T-helper 2 cell (primary cell): Measurements from ENCODE around the gene NKAIN2.
"Not testable (repeated sequence)": the region's sequence is repeated elsewhere in the genome, so short reads cannot be mapped to it uniquely, and the experiment has no call there.

Experiments used
- DNase-seq, 5 experiments: peaks; one replicate each; pipeline versions ENCODE4 v3.0.0 to v3.0.0-alpha.2; 2012 to 2022

Gene NKAIN2

DNA sequence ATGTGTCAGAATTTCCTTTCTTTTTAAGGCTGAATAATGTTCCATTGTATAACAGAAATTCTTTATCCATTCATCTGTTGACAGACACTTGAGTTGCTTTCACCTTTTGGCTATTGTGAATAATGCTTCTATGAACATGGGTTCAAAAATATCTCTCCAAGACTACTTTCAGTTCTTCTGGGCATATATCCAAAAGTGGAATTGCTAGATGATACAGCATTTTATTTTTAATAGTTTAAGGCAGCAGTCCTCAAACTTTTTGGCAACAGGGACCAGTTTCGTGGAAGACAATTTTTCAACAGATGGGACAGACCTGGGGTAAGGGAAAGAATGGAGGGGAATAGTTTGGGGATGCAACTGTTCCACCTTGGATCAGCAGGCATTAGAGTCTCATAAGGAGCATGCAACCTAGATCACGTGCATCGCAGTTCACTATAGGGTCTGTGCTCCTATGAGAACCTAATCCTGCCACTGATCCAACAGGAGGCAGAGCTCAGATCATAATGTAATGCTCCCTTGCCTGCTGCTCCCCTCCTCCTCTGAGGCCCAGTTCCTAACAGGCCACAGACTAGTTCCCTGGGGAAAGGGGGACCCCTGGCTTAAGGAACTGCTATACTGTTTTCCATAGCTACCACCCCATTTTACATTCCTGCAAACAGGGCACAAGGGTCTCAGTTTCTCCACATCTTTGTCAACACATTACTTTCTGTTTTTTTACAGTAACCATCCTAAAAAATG is 918.6 kb downstream of the NKAIN2 start:
- DNase-seq = no peak

DNA sequence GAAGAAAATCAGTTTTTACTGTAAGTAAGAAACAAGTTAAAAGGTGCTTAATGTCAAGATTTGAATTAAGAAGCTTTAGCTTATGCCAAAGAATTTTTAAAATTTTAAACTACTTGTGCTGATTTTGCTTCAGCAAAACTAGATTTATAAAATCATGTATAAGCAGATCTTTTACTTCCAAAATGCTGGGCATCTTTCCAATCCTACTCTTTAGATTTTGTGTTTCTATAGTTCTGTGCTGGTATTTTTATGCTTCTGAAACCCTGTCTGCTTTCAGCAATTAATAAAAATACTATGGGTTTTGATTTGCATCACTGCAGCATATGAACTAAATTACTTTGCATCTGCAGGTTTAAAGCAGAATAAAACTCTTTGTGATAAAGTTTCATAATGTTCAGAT is 920.0 kb downstream of the NKAIN2 start:
- DNase-seq = no peak

DNA sequence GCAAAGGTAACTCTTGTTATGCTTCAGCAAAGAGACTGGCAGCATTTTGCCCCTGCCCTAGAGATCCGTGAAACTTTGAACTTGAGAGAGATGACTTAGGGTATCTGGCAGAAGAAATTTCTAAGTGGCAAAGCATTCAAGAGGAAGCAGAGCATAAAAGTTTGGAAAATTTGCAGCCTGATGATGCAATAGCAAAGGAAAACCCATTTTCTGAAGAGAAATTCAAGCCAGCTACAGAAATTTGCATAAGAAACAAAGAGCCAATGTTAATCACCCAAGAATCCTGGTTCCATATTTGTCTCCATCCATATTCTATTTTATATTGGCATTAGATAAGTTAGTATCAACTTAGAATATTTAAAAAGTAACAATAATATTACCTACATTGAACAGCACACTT is 934.1 kb downstream of the NKAIN2 start:
- DNase-seq = not testable (repeated sequence)

DNA sequence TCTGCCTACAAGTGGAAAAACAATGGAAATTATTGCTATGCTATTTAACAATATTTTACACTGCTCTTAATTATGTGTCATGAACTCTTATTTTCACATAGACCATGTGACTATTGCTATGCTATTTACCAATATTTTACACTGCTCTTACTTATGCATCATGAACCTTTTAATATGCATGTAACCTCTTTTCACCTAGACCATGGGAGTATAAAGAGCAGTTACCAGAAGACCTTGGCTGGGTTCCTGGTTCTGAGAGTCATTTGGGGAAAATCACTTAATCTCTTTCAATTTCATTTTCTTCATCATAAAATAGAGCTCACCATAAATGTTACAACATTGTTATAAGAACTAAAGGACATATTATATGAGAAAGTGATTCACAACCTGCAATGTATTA is 934.8 kb downstream of the NKAIN2 start:
- DNase-seq = no peak

DNA sequence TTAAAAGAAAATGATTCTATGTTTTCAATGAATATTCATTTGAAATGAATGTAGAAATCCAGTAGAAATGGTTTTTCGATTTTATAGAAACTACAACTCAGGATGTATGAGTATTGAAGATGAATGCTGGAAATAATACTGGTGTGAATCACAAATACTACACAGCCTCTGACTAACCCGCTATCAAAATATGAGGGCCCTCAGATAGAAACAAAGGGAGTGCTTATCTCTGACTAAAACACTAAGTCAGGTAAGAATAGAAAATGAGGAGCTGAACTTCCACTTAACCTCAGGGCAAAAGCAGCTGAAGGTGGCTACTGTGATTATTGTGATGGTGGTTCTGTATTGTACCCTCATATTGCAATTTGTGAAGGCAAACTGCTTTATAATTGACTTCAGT is 937.7 kb downstream of the NKAIN2 start:
- no peak for DNase-seq

DNA sequence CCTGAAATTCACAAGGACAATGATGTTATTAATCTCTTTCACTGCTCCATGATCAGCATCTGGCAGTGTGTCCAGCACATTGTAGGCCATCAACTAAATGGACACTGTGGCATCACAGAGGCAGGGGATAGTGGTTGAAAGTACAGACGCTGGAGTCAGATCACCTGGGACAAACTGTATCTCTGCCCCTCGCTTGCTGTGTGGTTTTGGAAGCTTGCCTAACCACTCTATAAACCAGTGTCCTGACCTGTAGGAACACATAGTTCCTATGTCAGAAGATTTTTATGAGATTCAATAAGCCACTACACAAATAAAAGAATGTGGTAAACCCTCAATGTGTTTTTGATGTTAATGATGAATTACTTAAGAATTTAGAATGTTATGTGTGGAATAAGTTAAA is 939.3 kb downstream of the NKAIN2 start:
- DNase-seq = no peak

- no peak for DNase-seq
Observed at GRCh38 chr6:124743420-124743819, 939.8 kb downstream of the NKAIN2 start.

DNA sequence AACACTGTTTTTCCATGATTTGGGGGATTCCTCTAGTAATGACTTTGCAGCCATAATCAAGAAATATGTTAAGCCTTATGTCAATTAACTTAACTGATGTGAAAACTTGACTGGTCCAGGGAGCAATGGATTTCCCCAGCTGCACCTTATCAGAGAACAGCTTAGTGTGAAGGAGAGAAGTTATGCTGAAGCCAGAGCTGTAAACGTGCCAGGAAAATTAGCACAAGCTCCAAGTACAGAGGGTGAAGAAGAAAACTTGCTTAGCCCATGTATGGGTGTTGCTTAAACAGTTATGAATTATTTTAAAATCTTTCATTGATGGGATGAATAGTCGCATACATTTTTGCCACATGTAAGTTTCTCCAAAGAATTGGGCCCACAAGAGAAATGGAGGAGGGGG is 943.7 kb downstream of the NKAIN2 start:
- DNase-seq = no peak

- DNase-seq = no peak
Observed at GRCh38 chr6:124748778-124749177, 945.1 kb downstream of the NKAIN2 start.

DNA sequence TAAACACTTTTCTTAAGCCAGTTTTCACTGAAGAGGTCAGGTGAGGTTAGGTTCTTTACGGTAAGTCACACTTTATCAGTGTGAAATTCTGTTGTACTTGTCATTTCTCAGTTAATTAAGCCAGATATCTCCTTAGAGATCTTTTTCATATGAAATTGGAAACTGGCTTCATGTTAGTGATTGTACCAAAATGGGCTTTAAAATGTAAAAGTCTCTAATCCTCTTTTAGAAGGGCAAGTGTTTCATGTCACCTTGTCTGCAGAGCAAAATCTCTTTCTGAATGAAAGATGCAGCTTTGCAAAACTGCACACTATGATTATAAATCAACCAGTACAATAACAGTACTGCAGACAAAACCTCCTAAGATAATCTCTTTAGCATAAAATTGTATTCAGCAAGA is 949.3 kb downstream of the NKAIN2 start:
- no peak for DNase-seq

- no peak for DNase-seq
Observed at GRCh38 chr6:124753562-124754105, 950.0 kb downstream of the NKAIN2 start.

DNA sequence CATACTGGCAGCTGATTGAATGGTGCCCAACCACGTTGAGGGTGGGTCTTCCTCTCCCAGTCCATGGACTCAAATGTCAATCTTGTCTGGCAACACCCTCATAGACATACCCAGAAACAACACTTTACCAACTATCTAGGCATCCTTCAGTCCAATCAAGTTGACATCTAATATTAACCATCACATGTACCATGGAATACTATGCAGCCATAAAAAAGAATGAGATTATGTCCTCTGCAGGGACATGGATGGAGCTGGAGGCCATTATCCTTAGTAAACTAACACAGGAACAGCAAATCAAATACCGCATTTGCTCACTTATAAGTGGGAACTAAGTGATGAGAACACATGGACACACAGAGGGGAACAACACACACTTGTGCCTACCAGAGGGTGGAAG is 951.7 kb downstream of the NKAIN2 start:
- DNase-seq = no peak

DNA sequence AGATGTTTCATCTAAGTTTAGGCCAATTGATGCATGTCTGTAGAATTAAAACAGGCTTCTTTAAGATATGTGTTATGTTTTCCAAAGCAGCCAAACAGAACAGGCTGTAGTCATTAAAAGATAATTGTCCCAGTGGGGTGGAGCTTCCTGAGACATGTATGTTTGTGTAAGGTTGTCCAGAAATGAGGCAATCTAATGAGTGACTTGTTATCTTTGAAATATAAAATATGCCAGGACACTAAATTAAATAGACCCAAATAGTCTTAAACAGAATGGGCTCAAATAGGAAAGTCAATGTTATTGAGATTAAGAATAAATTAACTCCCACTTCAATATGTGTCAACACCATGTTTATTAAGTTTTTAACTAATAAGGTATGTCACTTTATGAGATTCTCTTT is 953.9 kb downstream of the NKAIN2 start:
- DNase-seq = no peak

DNA sequence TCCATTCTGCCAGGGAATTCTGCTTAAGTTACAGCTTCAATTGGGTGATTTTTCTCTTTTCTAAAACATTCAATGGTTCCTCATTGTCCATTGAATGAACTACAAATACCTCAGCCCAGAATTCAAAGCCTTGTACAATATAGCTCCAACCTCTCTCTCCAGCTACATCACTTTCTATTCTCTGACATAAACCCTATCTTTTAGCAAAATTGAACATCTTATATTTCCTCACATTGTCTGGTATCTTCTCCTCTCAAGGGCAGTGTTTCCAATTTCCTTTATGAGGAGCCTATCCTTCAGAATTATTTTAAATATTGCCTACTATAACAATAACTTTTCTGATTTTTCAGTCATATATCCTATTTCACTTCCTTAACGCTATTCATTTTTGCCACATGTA is 955.0 kb downstream of the NKAIN2 start:
- DNase-seq = no peak

- no peak for DNase-seq
Observed at GRCh38 chr6:124765280-124765679, 961.6 kb downstream of the NKAIN2 start.

- no peak for DNase-seq
Observed at GRCh38 chr6:124768224-124768623, 964.6 kb downstream of the NKAIN2 start.

DNA sequence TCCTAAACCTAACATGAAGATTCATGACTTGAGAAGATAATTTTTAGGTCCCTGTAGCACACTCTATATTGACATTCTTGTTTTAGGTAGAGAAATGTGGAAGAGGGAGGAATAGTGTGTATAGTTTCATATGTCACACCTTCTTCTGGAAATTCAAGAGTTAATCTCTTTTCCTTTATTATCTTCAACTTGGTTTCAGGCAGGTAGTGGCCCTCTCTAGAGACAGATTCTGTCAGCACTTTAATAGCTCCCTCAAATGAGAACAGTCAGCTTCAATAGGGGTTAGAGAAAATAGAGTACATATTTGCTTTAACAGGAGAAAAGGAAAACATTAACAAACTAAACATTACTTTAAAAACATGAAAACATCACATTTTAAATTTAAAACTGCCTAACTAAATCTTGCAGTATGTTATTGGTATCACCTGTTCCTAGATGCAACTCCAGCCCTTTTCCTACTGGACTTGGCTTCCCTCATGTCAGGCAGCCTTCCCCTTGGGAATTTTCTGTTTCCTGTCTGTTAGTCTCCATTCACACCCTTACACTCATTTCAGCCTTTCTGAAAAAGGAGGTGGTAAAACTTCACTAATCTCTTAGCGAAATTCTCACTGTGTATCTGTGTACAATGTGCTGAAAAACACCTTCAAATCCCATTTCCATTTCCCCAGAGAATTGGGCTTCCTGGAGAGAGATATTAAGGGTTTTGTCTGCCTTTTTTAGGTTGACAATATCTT is 966.3 kb downstream of the NKAIN2 start:
- no peak for DNase-seq

DNA sequence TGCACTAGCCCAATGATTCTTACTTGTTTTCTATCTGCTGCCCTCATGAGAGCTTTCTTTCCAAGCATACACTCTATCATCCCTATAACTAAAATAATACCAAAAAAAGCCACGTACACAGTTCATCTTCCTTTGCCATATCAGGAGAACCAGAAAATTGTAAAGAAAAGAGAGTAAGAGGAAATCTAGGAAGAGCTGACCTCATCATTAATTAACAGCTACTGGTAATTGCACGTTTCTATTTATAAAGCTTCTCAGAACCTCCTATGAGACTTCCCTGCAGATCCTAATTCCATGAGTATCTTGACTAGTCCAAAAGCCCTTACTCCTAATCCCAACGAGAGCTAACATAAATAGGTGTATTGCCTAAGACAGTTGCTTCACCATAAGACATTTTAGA is 967.1 kb downstream of the NKAIN2 start:
- DNase-seq = no peak

DNA sequence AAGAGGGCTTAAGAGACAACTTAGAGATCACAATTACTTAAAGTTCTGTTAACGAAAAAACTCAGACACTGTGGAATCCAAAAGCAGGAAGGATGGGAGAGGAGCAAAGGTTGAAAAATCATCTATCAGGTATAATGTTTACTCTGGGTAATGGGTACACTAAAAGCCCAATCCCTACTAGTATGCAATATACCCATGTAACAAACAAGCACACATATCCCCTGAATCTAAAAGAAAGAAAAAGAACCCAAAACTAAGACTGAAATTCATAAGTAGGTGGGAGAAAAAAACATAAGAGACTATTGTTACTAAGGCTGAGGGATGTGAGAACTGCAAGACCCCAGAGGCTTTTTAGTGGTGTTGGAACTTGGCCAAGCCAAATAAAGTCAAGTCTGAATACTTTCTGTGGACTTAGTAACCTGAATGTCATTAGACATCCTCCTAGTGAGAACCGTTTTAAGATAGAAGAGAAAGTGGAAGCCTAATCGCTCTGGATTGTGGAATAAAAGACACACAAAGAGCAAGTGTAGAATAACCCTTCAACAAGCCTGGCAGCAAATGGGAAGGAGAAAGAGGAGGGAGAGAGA is 969.2 kb downstream of the NKAIN2 start:
- no peak for DNase-seq

GRCh38 chr6:124775121-124775520 is 971.5 kb downstream of the NKAIN2 start:
- DNase-seq = no peak

DNA sequence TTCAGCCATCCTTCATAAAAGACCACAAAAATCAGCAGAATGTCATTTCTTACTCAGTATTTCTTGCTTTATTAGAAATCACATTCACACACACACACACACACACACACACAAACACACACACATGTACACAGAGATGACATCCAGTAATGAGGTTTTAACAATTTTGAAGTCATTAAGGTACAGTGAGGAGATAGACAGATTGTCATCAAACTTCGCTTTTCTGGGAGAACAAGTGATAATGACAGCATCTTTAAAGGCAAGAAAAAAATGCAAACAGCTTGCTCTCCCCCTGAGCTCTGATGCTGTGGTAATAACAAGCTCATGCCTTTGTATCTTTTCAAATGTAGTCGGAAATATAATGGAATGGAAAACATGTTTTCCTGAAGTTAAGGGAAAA is 974.2 kb downstream of the NKAIN2 start:
- DNase-seq = no peak

GRCh38 chr6:124780623-124781022 is 977.0 kb downstream of the NKAIN2 start:
- DNase-seq = no peak

DNA sequence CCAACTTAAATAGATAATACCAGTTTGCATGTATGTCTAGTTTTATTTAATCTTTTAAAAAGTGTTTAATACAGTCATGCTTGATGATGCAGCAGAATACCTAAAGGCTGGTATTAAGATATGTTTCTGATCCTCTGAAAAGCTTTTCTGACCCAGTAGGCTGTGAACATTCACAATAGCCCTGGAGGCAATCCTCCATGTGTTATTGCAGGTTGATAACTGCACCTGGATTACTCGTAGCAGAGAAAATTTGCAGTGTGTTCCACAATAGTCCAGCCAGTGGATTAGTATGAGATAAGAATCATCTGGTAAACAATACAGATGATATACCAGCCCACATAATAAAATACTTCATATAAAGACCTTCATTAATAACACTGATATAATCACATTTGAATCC is 979.7 kb downstream of the NKAIN2 start:
- no peak for DNase-seq

GRCh38 chr6:124791156-124791555 is 987.5 kb downstream of the NKAIN2 start:
- DNase-seq = no peak
